Stomach (tissue), 4 donors: ENCODE results near the gene ZC3H11A.

Experiments used
- POLR2AphosphoS5 ChIP-seq, 3 donors: sonication (generic); formaldehyde crosslinking; IDR thresholded peaks; one replicate each; pipeline ENCODE4 v1.6.1; 2016; ENCODE audit warnings: antibody characterized with exemption in 3 of 3
- TF ChIP-seq, protein P1 (sequence below), 7 experiments: fragments of 450-650 bp in 4 of 7; fragments of 200-600 bp in 3 of 7; sonication (generic) in 3 of 7; IDR thresholded peaks; one replicate each; pipeline ENCODE4 v1.5.1; 2016 to 2019; ENCODE audit warnings: antibody characterized with exemption in 7 of 7, control low read depth in 2 of 7, mild to moderate bottlenecking in 1 of 7

DNA sequence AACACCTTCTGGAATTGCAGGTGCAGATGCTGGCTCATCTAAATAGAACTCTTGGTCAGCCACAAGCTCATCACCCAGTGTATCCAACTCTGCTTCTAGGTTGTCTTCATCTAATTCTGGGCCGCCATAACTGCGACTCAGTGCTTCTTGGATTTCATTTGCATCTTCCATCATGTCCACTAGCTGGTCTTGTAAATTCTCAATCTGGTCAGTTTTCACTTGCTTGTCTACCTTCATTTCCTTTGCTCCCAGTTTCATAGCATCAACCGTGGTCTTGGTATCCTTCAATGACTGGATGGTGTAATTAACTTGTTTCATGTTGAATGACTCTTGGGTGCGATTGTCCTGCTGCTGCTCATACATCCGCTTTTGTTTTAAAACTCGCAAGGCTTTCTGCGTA, 10.3 kb downstream of the ZC3H11A start:
- TF ChIP-seq, protein P1, sequence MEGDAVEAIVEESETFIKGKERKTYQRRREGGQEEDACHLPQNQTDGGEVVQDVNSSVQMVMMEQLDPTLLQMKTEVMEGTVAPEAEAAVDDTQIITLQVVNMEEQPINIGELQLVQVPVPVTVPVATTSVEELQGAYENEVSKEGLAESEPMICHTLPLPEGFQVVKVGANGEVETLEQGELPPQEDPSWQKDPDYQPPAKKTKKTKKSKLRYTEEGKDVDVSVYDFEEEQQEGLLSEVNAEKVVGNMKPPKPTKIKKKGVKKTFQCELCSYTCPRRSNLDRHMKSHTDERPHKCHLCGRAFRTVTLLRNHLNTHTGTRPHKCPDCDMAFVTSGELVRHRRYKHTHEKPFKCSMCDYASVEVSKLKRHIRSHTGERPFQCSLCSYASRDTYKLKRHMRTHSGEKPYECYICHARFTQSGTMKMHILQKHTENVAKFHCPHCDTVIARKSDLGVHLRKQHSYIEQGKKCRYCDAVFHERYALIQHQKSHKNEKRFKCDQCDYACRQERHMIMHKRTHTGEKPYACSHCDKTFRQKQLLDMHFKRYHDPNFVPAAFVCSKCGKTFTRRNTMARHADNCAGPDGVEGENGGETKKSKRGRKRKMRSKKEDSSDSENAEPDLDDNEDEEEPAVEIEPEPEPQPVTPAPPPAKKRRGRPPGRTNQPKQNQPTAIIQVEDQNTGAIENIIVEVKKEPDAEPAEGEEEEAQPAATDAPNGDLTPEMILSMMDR (IDR thresholded peaks at IDR 0.05), result no peak
- TF ChIP-seq POLR2AphosphoS5 (IDR thresholded peaks at IDR 0.05), result no peak
